CD4-positive, alpha-beta T cell treated with Interferon gamma for 1 hour (primary cell): ENCODE results near the gene MRPS7.
"Not testable (repeated sequence)": the region's sequence is repeated elsewhere in the genome, so short reads cannot be mapped to it uniquely, and the experiment has no call there.

Experiments used
- DNase-seq: peaks from one replicate; pipeline ENCODE4 v3.0.0-alpha.2; 2020

MRPS7 gene

GRCh38 chr17:75271955-75272847 is 10.5 kb downstream of the MRPS7 start:
- DNase-seq: no peak

- no peak for DNase-seq
Observed at GRCh38 chr17:75272848-75273184, 11.1 kb downstream of the MRPS7 start.

- no peak for DNase-seq
Observed at GRCh38 chr17:75273977-75274708, 12.5 kb downstream of the MRPS7 start.

GRCh38 chr17:75277664-75278071 is 16.0 kb downstream of the MRPS7 start:
- no peak for DNase-seq

GRCh38 chr17:75280189-75280588 is 18.5 kb downstream of the MRPS7 start:
- not testable (repeated sequence) for DNase-seq

- DNase-seq: no peak
Observed at GRCh38 chr17:75285123-75285522, 23.4 kb downstream of the MRPS7 start.

- no peak for DNase-seq
Observed at GRCh38 chr17:75287221-75287620, 25.5 kb downstream of the MRPS7 start.

- DNase-seq: no peak
Observed at GRCh38 chr17:75288359-75288758, 26.7 kb downstream of the MRPS7 start.

GRCh38 chr17:75288770-75289114 is 27.1 kb downstream of the MRPS7 start:
- no peak for DNase-seq

GRCh38 chr17:75289115-75289831 is 27.6 kb downstream of the MRPS7 start, which contains the start of gene SLC25A19:
Gene SLC25A19 (minus strand): TSS chr17:75289433. CDS start chr17:75286764, 2,669 bp downstream.
- DNase-seq: peak; percentile 97

GRCh38 chr17:75289832-75290337 is 28.2 kb downstream of the MRPS7 start:
- peak; percentile 67 for DNase-seq

- peak; percentile 29 for DNase-seq
Observed at GRCh38 chr17:75292810-75293448, 31.2 kb downstream of the MRPS7 start.

- peak; percentile 45 for DNase-seq
Observed at GRCh38 chr17:75295201-75296158, 33.8 kb downstream of the MRPS7 start.

- DNase-seq: no peak
Observed at GRCh38 chr17:75300280-75300679, 38.6 kb downstream of the MRPS7 start.

GRCh38 chr17:75301049-75301448 is 39.4 kb downstream of the MRPS7 start:
- DNase-seq: no peak

GRCh38 chr17:75301502-75302206 is 40.0 kb downstream of the MRPS7 start:
- peak; percentile 56 for DNase-seq

GRCh38 chr17:75307957-75308731 is 46.5 kb downstream of the MRPS7 start:
- DNase-seq: no peak

- DNase-seq: no peak
Observed at GRCh38 chr17:75308732-75309629, 47.3 kb downstream of the MRPS7 start.
